SK-N-MC (cell line): Measurements from ENCODE around the gene CCNJL.

ENCODE experiments used
- EZH2 ChIP-seq: fragments of 200-600 bp; sonication (generic); IDR thresholded peaks from one replicate; pipeline ENCODE4 v1.6.1; 2017; ENCODE audit warnings: antibody characterized with exemption
- FOXP2 ChIP-seq: optimal IDR thresholded peaks from 2 replicates; pipeline ENCODE3; 2011; ENCODE audit warnings: mild to moderate bottlenecking, moderate library complexity; ENCODE audit not compliant: insufficient read depth; ENCODE audit errors: extremely low read length, control extremely low read depth
- POLR2AphosphoS5 ChIP-seq: IDR thresholded peaks from 2 replicates; pipeline ENCODE4 v1.6.1; 2012; ENCODE audit warnings: mild to moderate bottlenecking, low read depth, low read length, borderline replicate concordance

GRCh38 chr5:160342413-160342941, 30.1 kb upstream of the CCNJL start:
- TF ChIP-seq POLR2AphosphoS5, result no peak
- no peak for TF ChIP-seq EZH2
- no peak for TF ChIP-seq FOXP2
